Psoas muscle (tissue), 8 donors: ENCODE data around the gene INO80. TPM values are rescaled to one million over a fixed set of nuclear protein-coding genes. Genes with fewer than 3 reads are reported as not detected.

Experiments used
- ATAC-seq, 4 donors: fragments of 200-7000 bp; cut with Tn5 transposase; one replicate each; pipeline ENCODE4 v1.9.1; 2020; ENCODE audit warnings: moderate library complexity in 3 of 4, mild to moderate bottlenecking in 2 of 4
- DNase-seq, 2 donors: peaks; one replicate each; pipeline ENCODE4 v3.0.0-alpha.2; 2020
- H3K27ac ChIP-seq: fragments of 200-600 bp; one replicate; pipeline ENCODE4 v1.8.0; 2022
- H3K27me3 ChIP-seq, 3 donors: fragments of 200-600 bp in 1 of 3; one replicate each; pipeline versions ENCODE4 v1.6.1 to v1.8.0; 2013 to 2022; ENCODE audit warnings: low read length in 2 of 3, mild to moderate bottlenecking in 2 of 3, moderate library complexity in 1 of 3; ENCODE audit not compliant: insufficient read depth in 3 of 3
- H3K36me3 ChIP-seq, 2 donors: fragments of 200-600 bp in 1 of 2; one replicate each; pipeline versions ENCODE4 v1.6.1 to v1.8.0; 2013 to 2022; ENCODE audit warnings: low read depth in 1 of 2, mild to moderate bottlenecking in 1 of 2, moderate library complexity in 1 of 2; ENCODE audit not compliant: insufficient read depth in 1 of 2
- H3K4me1 ChIP-seq: fragments of 200-600 bp; one replicate; pipeline ENCODE4 v1.8.0; 2022
- H3K4me3 ChIP-seq: fragments of 200-600 bp; one replicate; pipeline ENCODE4 v1.8.0; 2022; ENCODE audit warnings: mild to moderate bottlenecking
- H3K9me3 ChIP-seq: fragments of 200-600 bp; one replicate; pipeline ENCODE4 v1.8.0; 2022
- WGBS, 3 donors: extraction: QIAGEN DNeasy Blood & Tissue Kit; methylation state at CpG; one replicate each; pipeline versions ENCODE4 v1.1.6 to v1.1.7; 2013; 5-methylcytosine and 5-hydroxymethylcytosine counted together
- intact Hi-C, 2 donors: fragments of 100-400 bp; cut with DNase I; formaldehyde crosslinking; loops; one replicate each; pipeline versions ENCODE4 v1.11.0 to v1.14.2; 2022
- polyA plus RNA-seq, 3 donors: library from polyadenylated mRNA; stranded (reverse); fragments of 200-250 nt; gene quantifications; one replicate each; pipeline ENCODE4 v1.2.3, GENCODE V29; 2013
- total RNA-seq, 4 donors: library from RNA; stranded (reverse); fragmentation: NEBNext Ultra II Directional in 2 of 4; extraction: Animal tissue kit (Norgen Biotek cat#: 25700) in 2 of 4; gene quantifications; one replicate each; pipeline versions ENCODE4 v1.2.1 to v1.2.4, GENCODE V29; 2021 to 2023
- TF ChIP-seq, protein P1 (sequence below): fragments of 200-600 bp; IDR thresholded peaks from one replicate; pipeline ENCODE4 v1.8.0; 2022; ENCODE audit warnings: antibody characterized with exemption
- donor health status: healthy with polysubstance abuse.
- donor health status: DM: no; HTN: no; CAD: no; lungs with moderate emphysema.
- donor health status: Bipolar disorder and iron deficiency.
- donor health status: healthy.
- donor health status: DM: yes; HTN: yes; CAD: no.
- donor health status: DM: no; HTN: no; CAD: no.
- donor health status: DM: no; HTN: no; CAD: no.
- donor health status: DM: yes; HTN: yes; CAD: no.

Gene INO80
- total and polyA plus RNA-seq, 7 donors: 12.4 to 30.5 (median 20.1) TPM

DNA sequence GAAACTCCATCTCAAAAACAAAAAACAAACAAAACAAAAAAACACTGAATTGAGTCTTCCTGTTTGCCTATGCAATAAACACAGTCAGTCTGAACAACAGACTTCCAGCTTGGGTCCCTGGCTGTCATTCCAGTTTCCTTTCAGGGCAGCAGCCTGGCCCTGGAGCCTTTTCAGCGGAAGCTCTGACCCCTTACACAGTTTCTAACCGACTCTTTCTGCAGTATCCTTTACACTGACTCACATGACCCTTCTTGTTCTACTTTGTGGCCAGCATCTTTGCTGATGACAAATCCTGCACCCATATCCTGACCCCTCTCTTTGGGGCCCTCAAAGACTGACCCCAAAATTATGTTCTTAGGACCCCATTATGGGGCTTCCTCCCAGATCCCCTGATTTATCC lies 38.3 kb upstream of the INO80 start:
- Histone ChIP-seq H3K4me1 (no peaks in the 10 kb centered on the region), H3K9me3 (no peaks in the 10 kb centered on the region), H3K27me3 (no peaks in the 10 kb centered on the region), H3K27ac (no peak overlapping the region), H3K36me3 (no peaks in the 10 kb centered on the region), H3K4me3 (no peak overlapping the region)
- WGBS, 3 donors: 33 to 59% (median 54%) methylated on average over 2 of the region's 2 CpGs
- no peak for ATAC-seq
- DNase-seq: no peak
- intact Hi-C loops: no loop called here
- TF ChIP-seq, protein P1, sequence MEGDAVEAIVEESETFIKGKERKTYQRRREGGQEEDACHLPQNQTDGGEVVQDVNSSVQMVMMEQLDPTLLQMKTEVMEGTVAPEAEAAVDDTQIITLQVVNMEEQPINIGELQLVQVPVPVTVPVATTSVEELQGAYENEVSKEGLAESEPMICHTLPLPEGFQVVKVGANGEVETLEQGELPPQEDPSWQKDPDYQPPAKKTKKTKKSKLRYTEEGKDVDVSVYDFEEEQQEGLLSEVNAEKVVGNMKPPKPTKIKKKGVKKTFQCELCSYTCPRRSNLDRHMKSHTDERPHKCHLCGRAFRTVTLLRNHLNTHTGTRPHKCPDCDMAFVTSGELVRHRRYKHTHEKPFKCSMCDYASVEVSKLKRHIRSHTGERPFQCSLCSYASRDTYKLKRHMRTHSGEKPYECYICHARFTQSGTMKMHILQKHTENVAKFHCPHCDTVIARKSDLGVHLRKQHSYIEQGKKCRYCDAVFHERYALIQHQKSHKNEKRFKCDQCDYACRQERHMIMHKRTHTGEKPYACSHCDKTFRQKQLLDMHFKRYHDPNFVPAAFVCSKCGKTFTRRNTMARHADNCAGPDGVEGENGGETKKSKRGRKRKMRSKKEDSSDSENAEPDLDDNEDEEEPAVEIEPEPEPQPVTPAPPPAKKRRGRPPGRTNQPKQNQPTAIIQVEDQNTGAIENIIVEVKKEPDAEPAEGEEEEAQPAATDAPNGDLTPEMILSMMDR: no peak

- Histone ChIP-seq H3K4me3 (no peak overlapping the region), H3K4me1 (no peaks in the 10 kb centered on the region), H3K36me3 (no peaks in the 10 kb centered on the region), H3K27ac (no peak overlapping the region), H3K27me3 (no peaks in the 10 kb centered on the region), H3K9me3 (no peaks in the 10 kb centered on the region)
- no peak for DNase-seq
- 76 to 88% (median 87%) methylated on average over 5 of the region's 5 CpGs for WGBS, 3 donors
- TF ChIP-seq, protein P1: no peak
- no peak for ATAC-seq
- intact Hi-C loops: no loop called here
Measured at GRCh38 chr15:41153733-41154132, 37.7 kb upstream of the INO80 start.

DNA sequence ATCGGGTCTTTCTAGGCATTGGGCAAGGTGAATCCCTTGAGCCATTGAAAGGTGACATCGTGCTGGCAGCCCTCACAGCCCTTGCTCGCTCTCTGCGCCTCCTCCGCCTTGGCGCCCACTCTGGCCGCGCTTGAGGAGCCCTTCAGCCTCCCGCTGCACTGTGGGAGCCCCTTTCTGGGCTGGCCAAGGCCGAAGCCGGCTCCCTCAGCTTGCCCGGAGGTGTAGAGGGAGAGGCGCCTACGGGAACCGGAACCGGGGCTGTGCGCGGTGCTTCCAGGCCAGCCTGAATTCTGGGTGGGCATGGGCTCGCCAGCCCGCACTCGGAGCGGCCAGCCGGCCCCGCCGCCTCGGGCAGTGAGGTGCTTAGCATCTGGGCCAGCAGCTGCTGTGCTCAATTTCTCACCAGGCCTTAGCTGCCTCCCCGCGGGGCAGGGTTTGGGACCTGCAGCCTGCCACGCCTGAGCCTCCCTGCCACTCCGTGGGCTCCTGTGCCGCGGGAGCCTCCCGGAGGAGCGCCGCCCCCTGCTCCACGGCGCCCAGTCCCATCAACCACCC lies 35.4 kb upstream of the INO80 start:
- no peaks in the 10 kb centered on the region for H3K27me3 ChIP-seq
- no peaks in the 10 kb centered on the region for H3K9me3 ChIP-seq
- ATAC-seq (no peak), DNase-seq (no peak)
- intact Hi-C loops: no loop called here
- WGBS, 3 donors: 95 to 96% (median 95%) methylated on average over 37 of the region's 37 CpGs
- H3K4me3 ChIP-seq: no peak overlapping the region
- H3K4me1 ChIP-seq: no peaks in the 10 kb centered on the region
- TF ChIP-seq, protein P1: no peak
- H3K36me3 ChIP-seq: no peaks in the 10 kb centered on the region
- no peak overlapping the region for H3K27ac ChIP-seq

- DNase-seq (no peak), ATAC-seq (no peak)
- Histone ChIP-seq H3K4me3 (no peak overlapping the region), H3K36me3 (no peaks in the 10 kb centered on the region), H3K27me3 (no peaks in the 10 kb centered on the region), H3K9me3 (no peaks in the 10 kb centered on the region), H3K4me1 (no peaks in the 10 kb centered on the region), H3K27ac (no peak overlapping the region)
- TF ChIP-seq, protein P1: no peak
- WGBS, 3 donors: 79 to 90% (median 81%) methylated on average over 4 of the region's 4 CpGs
- intact Hi-C loops: no loop called here
Measured at GRCh38 chr15:41150279-41150678, 34.2 kb upstream of the INO80 start.

DNA sequence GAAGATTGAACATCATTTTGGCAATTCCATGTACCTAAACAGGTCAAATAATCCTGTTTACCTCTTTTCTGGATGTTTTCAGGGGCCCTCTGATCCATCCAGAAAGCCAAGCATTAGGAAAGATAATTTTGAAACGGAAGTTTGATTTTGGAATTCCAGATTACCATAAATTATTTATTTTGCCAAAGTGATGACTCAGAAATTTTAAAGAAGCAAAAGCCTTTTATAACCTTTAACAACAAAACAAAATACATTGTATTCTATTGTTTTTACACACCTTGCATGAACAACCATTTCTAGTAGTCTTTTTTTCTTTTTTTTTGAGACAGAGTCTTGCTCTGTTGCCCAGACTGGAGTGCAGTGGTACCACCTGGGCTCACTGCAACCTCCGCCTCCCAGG lies 32.0 kb upstream of the INO80 start:
- H3K36me3 ChIP-seq: no peaks in the 10 kb centered on the region
- ATAC-seq (no peak), DNase-seq (no peak)
- H3K4me3 ChIP-seq: no peak overlapping the region
- no peaks in the 10 kb centered on the region for H3K9me3 ChIP-seq
- 66 to 71% (median 67%) methylated on average over 2 of the region's 2 CpGs for WGBS, 3 donors
- no peaks in the 10 kb centered on the region for H3K27me3 ChIP-seq
- intact Hi-C loops: no loop called here
- no peak overlapping the region for H3K27ac ChIP-seq
- no peaks in the 10 kb centered on the region for H3K4me1 ChIP-seq
- TF ChIP-seq, protein P1: no peak
